GM18907 (cell line): Measurements from ENCODE around the gene KLRK1.
A peak's percentile ranks its signal among the peaks of the same experiment; 100 is the strongest.
"Not testable (repeated sequence)": the region's sequence is repeated elsewhere in the genome, so short reads cannot be mapped to it uniquely, and the experiment has no call there.

ENCODE experiments used
- ATAC-seq: cut with Tn5 transposase; IDR thresholded peaks from one replicate; pipeline ENCODE4 v1.9.1; 2021; ENCODE audit warnings: mild to moderate bottlenecking, moderate library complexity; ENCODE audit not compliant: unreplicated experiment

The KLRK1 gene

DNA sequence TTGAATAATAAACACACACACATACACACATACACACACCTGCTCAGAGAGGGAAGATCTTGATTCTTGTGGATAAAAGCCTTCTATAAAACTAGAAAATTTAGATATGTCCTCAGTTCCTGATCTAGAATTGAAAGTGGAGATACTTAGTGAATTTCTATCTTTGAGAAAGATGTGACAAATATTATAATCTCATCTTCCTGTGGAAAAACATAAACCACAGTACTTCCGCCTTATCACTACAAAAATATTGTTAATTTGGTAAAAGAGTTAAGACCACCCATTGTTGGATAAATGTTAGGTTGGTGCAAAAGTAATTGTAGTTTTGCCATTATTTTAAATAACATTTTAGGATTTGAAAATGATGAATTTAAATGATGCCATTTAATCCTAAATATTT is at the start of gene KLRK1:
KLRK1 (minus strand) TSS at position 138 of the 400 bp plus-strand sequence. CDS start 1,231 bp downstream, outside the sequence.
- no peak for ATAC-seq

DNA sequence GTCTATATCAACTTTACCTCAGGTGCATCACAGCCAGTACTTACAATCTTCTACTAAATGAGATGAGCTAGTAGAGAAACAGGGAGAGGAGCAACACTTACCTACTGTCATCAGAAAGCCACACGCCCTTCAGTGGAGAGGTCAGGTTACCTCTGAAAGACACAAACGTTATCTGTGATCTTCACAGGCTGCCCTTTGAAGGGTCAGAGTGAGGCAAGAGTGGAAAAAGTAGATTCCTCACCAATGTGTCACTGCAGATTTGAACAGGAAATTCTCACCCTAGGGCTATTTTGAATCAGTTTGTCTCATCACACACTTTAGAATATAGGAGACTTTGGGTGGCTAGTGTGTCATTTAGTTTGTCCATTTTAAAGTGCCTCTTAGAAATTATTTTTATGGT is 47.8 kb upstream of the KLRK1 start:
- not testable (repeated sequence) for ATAC-seq

DNA sequence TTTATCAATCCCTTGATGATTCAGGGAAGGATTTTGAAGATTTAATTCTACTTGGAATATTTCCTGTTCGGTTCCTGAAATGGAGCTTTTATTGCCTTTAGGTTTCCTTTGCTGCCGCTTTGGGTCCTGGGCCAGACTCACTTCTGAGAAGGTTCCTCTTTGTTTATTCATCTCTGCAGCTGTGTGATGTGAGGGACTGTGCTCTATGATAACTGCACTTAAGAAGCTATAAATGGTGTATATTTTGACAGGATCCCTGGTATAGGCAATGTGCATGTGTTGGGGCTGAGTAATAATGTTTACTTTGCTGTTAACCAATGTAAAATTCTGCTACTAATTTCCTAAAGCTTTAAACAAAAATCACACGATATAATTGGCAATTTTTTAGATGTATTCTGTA is 46.0 kb upstream of the KLRK1 start, which contains the start of gene KLRC2:
KLRC2 (minus strand) TSS at position 195 of the 400 bp plus-strand sequence; CDS start at position 171, 24 bp downstream.
- ATAC-seq, result not testable (repeated sequence)

DNA sequence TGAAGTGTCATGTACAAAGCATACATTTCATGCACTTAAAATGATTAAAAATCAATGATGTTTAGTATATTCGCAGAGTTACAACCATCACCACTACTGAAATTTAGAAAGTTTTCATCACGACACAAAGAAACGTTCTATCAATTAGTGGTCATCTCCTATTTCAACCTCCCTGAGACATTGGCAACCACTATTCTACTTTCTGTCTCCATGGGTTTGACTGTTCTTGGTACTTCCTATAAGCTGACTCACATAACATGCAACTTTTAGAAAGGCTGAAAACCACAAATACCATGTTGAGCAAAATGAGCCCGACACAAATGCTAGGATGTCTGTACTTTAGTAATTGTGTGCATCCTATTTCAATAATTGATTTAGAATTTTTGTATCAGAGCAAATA is 40.8 kb upstream of the KLRK1 start:
- ATAC-seq, result not testable (repeated sequence)

DNA sequence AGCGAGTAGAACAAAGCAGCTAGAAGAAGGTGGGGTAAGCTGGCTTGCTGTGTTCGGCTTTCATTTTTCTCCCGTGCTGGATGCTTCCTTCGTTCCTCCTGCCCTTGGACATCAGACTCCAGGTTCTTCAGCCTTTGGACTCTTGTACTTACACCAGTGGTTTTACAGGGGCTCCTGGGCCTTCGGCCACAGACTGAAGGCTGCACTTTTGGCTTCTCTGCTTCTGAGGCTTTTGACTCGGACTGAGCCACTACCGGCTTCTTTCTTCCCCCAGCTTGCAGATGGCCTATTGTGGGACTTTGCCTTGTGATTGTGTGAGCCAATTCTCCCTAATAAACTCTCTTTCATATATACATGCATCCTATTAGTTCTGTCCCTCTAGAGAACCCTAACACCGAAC is 36.1 kb upstream of the KLRK1 start:
- ATAC-seq, result not testable (repeated sequence)

DNA sequence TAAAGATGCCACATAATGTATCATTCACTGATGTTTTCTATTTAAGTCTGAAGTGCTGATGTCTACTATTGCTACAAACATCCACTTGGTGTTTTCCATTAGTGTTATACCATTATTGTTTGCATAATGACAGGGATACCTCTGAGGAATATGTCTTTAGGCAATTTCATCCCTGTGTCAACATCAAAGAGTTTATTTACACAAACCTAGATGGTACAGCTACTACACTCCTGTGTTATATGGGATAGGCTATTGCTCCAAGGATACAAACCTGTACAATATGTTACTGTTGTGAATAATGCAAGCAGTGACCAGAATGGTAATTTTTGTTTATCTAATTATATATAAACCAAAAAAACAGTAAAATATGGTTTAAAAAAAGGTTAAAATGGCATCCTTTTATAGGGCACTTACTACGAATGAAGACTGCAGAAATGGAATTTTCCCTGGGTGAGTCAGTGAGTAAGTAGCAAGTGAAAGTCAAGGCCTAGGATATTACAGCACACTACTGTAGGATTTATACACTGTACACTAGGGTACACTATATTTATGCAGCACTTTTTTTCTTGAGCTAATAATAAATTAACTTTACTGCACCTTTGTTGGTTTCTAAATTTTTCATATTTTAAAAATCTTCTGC is 34.5 kb upstream of the KLRK1 start:
- ATAC-seq, result not testable (repeated sequence)

DNA sequence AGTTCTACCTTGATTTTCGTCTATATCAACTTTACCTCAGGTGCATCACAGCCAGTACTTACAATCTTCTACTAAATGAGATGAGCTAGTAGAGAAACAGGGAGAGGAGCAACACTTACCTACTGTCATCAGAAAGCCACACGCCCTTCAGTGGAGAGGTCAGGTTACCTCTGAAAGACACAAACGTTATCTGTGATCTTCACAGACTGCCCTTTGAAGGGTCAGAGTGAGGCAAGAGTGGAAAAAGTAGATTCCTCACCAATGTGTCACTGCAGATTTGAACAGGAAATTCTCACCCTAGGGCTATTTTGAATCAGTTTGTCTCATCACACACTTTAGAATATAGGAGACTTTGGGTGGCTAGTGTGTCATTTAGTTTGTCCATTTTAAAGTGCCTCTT is 32.3 kb upstream of the KLRK1 start:
- not testable (repeated sequence) for ATAC-seq

DNA sequence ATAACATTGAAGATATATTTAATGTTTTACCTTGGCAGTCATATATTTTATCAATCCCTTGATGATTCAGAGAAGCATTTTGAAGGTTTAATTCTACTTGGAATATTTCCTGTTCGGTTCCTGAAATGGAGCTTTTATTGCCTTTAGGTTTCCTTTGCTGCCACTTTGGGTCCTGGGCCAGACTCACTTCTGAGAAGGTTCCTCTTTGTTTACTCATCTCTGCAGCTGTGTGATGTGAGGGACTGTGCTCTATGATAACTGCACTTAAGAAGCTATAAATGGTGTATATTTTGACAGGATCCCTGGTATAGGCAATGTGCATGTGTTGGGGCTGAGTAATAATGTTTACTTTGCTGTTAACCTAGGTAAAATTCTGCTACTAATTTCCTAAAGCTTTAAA is 30.5 kb upstream of the KLRK1 start, which contains the start of gene KLRC3:
KLRC3 (minus strand) TSS at position 262 of the 400 bp plus-strand sequence; CDS start at position 217, 45 bp downstream.
- ATAC-seq, result not testable (repeated sequence)

DNA sequence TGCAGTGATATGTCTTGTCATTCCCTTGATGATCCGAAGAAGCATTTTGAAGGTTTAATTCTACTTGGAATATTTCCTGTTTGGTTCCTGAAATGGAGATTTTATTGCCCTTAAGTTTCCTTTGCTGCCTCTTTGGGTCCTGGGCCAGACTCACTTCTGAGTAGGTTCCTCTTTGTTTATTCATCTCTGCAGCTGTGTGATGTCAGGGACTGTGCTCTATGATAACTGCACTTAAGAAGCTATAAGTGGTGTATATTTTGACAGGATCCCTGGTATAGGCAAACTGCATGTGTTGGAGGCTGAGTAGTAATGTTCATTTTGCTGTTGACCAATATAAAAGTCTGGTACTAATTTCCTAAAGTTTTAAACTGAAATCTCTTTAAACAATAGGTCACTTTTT is 19.6 kb upstream of the KLRK1 start, which contains the start of gene KLRC4:
KLRC4 (minus strand) TSS at position 366 of the 400 bp plus-strand sequence; CDS start at position 184, 182 bp downstream.
- ATAC-seq, result no peak

DNA sequence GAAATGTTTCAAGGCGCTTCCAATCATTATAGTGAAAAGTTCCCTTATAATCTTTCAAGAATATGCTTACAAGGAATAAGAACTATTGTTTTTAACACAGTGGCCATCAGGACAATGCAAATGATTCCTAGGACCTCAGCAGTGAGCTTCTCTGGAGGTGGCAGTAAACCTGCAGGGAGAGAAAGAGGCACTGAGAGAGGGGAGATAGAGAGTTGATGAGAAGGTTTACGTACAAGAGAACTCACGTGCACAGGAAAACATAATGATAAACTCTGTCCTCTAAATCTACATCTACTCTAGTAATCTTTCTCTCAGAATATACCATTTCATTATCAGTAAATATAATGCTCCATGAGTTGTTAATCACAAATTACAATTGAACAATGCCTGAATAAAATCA is 19.0 kb upstream of the KLRK1 start:
- ATAC-seq, result no peak

DNA sequence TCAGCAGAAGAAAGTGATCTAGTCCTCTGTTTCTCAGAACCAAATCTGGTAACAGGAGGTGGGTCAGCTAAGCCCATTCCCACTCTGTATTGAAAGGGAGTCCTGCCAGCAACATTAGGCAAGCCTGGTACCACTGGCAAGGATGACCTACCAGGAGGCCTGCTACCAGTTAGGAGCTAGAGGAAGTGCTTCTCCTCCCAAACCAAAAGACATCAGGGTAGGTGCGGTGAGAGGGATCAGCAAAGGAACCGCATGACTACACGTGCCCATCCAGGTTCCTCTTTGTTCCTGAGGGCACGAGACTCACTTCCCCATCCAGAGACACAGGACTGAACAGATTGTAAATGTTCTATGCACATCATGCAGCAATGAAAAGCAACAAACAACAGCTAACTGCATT is 16.9 kb upstream of the KLRK1 start:
- no peak for ATAC-seq

DNA sequence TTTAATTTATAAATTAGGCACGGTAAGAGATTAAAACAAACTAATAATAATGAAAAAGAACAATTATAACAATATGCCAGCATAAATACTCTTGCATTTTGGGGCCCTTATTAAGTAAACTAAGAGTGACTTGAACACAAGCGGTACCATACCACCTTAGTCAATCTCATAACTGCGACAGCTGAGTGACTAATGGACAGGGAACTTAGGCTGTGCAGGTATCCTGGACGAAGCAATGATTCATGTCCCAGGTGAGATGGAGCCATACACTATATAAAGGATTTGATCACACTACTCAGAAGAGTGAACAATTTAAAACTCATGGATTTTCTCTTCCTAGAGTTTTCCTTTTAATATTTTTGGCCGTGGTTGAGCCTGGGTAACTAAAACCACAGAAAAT is 15.5 kb upstream of the KLRK1 start:
- ATAC-seq, result no peak

DNA sequence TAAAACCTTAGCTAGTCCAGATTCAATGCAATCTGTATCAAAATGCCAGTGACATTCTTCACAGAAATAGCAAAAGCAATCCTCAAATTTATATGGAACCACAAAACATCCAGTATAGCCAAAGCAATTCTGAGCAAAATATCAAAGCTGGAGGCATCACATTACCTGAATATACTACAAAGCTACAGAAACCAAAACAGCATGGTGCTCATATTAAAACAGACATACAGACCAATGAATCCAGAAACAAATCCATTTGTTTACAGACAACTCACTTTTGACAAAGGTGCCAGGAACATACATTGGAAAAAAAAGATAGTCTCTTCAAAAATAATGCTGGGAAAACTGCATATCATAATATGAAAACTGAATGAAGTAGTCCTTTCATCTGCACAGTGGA is 15.0 kb upstream of the KLRK1 start:
- no peak for ATAC-seq

DNA sequence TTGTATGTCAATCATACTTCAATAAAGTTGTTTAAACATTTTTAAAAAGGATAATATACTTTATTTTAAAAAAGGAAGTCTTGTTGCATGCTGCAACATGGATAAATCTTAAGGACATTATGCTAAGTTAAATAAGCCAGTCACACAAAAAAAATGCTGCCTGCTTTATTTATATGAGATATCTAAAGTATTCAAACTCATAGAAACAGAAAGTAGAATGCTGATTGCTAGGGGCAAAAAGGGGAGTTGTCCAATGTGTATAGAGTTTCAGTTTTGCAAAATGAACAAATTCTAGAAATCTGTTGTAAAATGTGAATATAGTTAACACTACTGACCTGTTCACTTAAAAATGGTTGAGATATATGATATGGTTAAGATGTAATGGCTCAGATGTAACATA is 11.0 kb upstream of the KLRK1 start:
- ATAC-seq, result no peak

DNA sequence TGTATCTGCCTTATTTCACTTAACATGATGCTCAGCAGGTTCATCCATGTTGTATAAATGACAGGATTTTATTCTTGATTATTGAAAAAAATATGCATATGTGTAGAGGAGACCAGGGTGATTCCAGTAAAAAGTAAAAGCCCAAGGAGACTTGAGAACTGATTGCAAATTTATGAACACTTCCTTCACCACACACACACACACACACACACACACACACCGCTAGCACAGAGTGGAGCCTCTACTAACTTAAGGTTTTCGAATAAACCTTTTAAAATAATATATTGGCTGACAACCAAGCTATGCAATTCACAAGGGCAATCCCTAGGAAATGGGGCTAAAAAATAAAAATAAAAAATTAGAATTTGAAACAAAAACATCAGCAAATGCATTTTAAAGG is 8.3 kb upstream of the KLRK1 start:
- no peak for ATAC-seq

DNA sequence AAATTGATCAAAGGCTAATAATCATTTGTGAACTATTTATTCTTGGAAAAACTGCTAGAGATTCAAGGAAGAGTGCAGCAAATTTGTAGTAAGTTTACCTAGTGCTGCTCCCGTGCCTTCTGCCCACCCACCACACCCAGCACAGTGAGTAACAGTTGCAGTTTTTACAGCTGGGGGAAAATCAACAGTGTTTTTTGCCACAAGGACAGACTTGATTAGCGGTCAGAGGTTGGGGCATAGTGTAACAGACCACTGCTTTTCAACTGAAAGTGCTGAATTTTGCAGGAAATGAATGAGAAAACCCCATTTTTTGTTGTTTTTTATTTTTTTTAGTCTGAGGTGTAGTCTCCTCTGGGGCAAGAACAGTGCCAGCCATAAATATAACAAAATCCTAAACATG is 7.5 kb upstream of the KLRK1 start:
- ATAC-seq, result no peak

DNA sequence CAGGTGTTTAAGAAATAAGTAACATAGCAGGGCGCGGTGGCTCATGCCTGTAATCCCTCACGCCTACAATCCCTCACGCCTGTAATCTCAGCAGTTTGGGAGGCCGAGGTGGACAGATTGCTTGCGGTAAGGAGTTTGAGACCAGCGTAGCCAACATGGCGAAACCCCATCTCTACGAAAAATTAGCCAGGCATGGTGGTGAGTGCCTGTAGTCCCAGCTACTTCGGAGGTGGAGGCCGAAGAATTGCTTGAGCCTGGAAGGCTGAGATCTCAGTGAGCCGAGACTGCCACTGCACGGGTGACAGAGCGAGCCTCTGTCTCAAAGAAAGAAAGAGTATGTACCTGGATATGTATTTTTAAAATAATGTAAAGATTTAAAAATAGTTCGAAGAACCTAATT is 6.3 kb upstream of the KLRK1 start:
- ATAC-seq, result not testable (repeated sequence)

DNA sequence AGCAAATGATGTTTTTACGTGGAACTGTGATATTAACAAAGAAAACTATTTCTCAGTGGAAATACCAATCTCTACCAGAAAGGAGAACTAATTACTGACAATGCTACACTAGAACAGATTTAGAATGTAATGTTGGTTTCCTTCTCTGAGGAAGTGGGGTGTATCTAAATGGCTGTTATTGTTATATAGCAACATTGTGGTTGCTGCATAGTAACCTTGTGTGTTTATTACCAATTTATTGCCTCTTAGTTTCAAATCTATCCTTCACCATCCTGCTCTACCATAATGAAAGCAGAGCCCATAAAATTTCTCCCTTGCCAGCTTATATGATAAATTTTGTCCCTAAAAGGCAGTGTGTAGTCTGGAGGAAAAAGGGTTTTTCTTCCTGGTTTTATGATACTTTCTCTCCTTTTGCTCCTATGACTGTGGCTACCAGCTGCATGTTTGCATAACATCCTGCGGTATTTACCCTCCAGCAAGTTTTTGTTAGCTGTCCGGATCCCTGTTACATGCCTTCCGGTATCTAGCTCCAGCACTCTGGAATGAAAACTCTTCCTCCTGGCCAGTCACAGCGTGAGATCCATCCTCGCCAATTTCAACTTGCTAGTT is 5.7 kb upstream of the KLRK1 start:
- peak; percentile 76 for ATAC-seq

DNA sequence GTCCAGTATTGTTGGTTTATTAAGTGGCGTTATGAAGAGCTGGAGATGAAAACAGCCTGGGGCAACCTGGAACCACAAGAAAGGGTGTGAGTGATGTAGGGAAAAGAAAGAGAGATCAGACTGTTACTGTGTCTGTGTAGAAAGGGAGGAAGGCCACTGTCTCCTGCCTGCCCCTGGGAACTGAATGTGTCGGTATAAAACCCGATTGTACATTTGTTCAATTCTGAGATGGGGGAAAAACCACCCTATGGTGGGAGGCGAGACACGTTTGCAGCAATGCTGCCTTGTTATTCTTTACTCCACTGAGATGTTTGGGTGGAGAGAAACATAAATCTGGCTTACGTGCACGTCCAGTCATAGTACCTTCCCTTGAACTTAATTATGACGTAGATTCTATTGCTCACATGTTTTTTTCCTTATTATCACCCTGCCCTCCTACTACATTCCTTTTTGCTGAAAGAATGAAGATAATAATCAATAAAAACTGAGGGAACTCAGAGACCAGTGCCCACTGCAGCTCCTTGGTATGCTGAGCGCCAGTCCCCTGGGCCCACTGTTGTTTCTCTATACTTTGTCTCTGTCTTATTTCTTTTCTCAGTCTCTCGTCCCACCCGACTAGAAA is 4.8 kb upstream of the KLRK1 start:
- ATAC-seq, result not testable (repeated sequence)

DNA sequence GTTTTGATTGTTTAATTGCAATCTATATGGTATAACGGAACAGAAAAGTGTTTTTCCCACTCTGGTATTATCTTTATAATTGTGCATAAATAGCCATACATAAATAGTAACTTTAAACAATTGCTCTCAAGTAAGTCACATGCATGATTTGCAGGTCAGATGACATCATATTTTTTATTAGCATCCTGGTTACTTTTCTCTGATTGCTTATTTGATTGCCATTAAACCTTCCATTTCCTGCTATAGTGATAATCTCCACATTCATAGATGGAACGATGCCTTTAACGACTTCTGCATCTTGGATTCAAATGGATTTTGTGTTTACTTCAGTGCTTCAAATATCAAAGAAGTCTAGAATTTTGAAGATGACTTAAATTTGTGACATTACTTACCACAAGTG is 3.5 kb upstream of the KLRK1 start:
- ATAC-seq, result no peak

DNA sequence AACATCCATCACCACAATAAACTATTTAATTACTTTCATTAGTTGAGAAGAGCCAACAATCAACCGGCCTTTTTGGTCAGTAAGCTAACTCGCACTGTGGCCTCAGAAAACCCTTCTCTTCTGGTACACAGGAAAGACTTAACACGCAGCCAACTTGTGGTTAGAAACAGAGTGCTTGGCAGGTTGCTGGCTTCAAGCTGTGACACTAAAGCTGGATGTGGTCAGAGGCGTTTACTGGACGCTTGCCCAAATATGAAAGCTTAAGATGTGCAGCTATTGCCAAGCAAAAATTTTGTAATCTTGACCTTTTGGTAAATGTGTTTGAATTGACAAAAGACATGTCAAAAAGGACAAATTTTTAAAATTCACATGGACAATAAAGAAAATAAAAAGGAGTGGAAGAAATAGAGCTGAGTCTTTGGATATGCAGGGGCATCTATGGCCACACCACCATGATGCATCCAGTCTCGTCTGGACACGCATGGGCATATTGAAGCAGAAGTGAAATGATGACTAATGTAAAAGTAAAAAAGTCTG is 2.6 kb upstream of the KLRK1 start:
- peak; percentile 72 for ATAC-seq

DNA sequence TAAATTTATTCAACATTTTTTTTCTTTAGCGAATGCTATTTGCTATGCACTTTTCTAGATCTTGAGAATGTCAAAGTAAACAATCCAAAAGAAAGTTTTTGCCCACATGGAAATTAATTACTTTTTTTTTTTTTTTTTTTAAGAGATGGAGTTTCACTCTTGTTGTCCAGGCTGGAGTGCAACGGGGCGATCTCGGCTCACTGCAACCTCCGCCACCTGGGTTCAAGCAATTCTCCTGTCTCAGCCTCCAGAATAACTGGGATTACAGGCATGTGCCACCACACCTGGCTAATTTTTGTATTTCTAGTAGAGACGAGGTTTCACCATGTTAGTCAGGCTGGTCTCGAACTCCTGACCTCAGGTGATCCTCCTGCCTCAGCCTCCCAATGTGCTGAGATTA is 1.1 kb upstream of the KLRK1 start:
- not testable (repeated sequence) for ATAC-seq
